Embryonic facial prominence (tissue), 1 donor: ENCODE data around the gene WDR74.

Experiments used
- DNase-seq: peaks from one replicate; pipeline ENCODE4 v3.0.0-alpha.2; 2016; ENCODE audit errors: extremely low spot score

WDR74 gene

GRCh38 chr11:62794201-62794775, 45.1 kb downstream of the WDR74 start:
- DNase-seq: no peak

GRCh38 chr11:62792202-62792575, 47.2 kb downstream of the WDR74 start:
- DNase-seq: no peak

GRCh38 chr11:62791501-62792201, 47.7 kb downstream of the WDR74 start, which contains the start of gene TMEM223:
Gene TMEM223 (minus strand): TSS chr11:62792006. CDS start chr11:62791994, 12 bp downstream.
- DNase-seq: peak; percentile 73

- DNase-seq: no peak
Measured at GRCh38 chr11:62789576-62789975, 49.8 kb downstream of the WDR74 start.

- no peak for DNase-seq
Measured at GRCh38 chr11:62788991-62789390, 50.4 kb downstream of the WDR74 start.

GRCh38 chr11:62787005-62787759, 52.2 kb downstream of the WDR74 start, which contains the start of gene TMEM179B:
Gene TMEM179B (plus strand): TSS chr11:62787402. CDS start chr11:62787432, 30 bp downstream.
- peak; percentile 97 for DNase-seq

GRCh38 chr11:62786318-62787004, 52.9 kb downstream of the WDR74 start:
- DNase-seq: peak; percentile 71
